SK-N-MC (cell line): ENCODE results near the gene PLEKHM3.

Experiments
- EZH2 ChIP-seq: fragments of 200-600 bp; sonication (generic); IDR thresholded peaks from one replicate; pipeline ENCODE4 v1.6.1; 2017; ENCODE audit warnings: antibody characterized with exemption
- POLR2AphosphoS5 ChIP-seq: IDR thresholded peaks from 2 replicates; pipeline ENCODE4 v1.6.1; 2012; ENCODE audit warnings: mild to moderate bottlenecking, low read depth, low read length, borderline replicate concordance

DNA sequence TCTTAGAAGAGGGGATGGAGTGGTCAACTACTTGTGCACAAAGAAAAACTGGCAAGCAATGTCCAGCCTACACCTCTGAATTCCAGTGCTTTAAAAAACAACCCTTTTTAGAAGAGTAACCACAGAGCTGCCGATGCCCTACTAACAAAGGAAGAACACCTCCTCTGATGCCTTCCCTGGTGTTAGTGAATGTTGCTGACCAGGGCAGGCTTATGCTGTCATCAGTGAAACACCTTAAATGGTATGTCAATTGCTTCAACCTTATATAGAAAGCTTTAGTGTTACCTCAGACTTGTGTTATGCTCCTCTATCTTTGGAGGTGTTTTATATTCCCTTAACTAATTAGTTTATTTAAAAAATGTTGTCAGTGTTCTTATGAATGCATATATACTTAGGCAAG is 175.9 kb downstream of the PLEKHM3 start:
- no peak for TF ChIP-seq EZH2
- no peak for TF ChIP-seq POLR2AphosphoS5
